Measurements from ENCODE around the gene CCDC12.

The CCDC12 gene

DNA sequence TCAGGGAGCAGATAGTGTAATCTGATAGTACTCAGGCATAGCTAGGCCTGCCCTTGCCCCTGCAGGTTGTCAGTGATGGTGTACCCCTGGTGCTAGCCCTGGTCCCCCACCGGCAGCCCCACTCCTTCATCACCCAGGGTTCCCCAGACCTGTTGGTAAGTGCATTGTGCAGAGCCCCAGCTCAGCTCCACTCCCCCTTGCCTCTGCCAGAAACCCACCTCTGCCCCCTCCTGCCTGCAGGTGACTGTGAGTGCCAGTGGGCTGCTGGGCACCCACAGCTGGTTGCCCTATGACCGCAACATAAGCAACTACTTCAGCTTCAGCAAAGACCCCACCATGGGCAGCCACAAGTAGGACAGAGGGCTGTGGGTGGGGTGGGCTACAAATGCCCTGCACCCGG lies 30.5 kb upstream of the CCDC12 start:
- no peak for DNase-seq

DNA sequence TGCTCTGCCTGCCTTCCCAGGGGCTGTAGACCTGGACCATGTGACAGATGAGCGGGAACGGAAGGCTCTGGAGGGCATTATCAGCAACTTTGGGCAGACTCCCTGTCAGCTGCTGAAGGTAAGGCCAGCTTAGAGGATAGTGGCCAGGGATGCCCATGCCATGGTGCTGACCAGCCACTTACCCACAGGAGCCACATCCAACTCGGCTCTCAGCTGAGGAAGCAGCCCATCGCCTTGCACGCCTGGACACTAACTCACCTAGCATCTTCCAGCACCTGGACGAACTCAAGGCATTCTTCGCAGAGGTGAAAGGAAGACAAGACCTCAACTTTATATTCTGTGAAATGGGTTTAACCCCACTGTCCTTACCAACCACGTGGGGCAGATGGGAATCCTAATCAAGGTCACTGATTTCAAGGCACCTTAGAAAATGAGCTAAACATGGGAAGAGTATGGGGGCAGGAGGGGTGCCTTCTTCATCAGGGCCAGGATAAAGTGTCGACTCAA lies 29.7 kb upstream of the CCDC12 start:
- no peak for DNase-seq

DNA sequence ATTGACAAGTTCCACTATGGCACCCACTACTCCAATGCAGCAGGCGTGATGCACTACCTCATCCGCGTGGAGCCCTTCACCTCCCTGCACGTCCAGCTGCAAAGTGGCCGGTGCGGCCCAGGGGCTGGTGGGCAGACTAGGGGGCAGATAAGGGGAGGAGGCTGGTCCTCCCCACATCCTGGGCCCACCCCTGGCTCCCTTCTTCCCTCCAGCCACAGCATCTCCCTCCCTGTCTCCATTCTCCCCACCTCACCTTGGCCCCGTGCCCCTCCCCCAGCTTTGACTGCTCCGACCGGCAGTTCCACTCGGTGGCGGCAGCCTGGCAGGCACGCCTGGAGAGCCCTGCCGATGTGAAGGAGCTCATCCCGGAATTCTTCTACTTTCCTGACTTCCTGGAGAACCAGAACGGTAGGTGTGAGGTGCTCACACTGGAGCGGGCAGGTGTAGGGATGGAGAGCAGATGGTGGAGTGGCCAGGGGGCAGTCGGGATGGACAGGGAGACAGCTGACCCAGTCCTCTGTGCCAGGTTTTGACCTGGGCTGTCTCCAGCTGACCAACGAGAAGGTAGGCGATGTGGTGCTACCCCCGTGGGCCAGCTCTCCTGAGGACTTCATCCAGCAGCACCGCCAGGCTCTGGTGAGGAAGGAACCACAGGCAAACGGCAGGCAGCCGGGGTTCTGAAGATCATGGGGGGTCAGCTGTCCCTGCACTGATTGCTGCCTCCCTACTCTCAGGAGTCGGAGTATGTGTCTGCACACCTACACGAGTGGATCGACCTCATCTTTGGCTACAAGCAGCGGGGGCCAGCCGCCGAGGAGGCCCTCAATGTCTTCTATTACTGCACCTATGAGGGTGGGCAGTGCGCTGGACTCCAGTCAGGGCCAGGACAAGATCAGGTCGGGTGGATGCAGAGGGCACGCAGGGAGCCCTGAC lies 28.9 kb upstream of the CCDC12 start:
- no peak for DNase-seq

DNA sequence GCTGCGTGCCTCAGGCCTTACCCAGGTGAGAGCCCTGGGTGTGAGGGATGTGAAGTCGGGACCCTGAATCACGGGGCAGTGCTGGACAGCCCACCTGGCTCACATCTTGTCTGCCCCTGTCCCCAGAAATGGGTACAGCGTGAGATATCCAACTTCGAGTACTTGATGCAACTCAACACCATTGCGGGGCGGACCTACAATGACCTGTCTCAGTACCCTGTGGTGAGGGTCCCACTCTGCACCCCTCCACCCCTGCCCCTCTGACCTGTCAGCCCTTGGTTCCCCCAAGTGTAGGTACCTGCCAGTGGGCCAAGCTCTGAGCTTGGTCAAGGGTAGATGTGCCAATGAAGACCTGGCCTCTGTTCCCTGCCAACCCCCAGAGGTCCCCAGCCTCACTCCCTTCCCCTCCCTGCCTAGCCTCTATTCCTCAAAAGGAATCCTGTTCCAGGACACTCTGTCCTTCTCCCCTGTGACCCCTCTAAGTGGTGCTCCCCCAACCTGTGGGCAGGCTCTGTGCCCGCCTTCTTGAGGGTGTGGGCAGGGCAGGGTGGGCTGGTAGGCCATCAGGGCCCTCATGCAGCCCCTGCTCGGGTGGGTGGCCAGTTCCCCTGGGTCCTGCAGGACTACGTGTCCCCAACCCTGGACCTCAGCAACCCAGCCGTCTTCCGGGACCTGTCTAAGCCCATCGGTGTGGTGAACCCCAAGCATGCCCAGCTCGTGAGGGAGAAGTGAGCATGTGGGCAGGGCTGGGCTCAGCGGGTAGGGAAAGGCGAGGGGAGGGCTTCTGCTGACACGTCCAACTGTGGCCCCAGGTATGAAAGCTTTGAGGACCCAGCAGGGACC lies 28.0 kb upstream of the CCDC12 start:
- no peak for DNase-seq

DNA sequence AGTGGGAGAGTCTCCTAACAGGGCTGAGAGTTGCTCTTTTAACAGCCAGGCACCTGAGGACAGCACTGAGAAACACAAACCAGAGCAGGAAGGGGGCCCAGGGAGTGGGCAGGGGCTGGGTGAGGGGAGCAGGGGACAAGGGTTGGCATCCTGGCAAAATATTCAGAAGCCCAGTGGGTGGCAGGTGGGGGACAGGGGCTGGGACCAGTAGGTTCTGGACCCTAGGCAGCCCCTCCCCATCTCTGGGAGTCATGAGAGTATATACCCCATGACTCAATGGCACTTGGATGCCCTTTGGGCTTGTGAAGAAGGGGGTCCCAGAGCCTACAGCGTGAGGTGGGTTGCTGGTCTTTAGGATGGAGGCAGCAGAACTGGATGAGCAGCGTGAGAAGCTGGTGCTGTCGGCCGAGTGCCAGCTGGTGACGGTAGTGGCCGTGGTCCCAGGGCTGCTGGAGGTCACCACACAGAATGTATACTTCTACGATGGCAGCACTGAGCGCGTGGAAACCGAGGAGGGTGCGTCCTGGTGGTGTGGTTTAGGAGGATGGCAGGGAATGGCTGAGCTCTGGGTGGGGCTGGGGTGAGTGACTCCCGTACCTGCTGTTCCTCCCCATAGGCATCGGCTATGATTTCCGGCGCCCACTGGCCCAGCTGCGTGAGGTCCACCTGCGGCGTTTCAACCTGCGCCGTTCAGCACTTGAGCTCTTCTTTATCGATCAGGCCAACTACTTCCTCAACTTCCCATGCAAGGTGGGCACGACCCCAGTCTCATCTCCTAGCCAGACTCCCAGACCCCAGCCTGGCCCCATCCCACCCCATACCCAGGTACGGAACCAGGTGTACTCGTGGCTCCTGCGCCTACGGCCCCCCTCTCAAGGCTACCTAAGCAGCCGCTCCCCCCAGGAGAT lies 27.2 kb upstream of the CCDC12 start:
- DNase-seq: no peak

DNA sequence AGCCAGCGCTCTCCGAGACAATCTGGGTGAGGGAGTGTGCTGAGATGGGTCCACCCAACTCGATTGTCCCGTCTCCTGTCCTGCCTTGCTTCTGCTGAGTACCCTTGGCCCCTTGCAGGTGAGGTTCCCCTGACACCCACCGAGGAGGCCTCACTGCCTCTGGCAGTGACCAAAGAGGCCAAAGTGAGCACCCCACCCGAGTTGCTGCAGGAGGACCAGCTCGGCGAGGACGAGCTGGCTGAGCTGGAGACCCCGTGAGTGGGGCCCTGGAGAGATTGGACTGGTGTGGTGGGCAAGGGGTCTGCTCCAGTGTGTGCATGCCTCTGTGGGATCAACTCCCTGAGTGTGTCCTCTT lies 26.5 kb upstream of the CCDC12 start:
- no peak for DNase-seq

DNA sequence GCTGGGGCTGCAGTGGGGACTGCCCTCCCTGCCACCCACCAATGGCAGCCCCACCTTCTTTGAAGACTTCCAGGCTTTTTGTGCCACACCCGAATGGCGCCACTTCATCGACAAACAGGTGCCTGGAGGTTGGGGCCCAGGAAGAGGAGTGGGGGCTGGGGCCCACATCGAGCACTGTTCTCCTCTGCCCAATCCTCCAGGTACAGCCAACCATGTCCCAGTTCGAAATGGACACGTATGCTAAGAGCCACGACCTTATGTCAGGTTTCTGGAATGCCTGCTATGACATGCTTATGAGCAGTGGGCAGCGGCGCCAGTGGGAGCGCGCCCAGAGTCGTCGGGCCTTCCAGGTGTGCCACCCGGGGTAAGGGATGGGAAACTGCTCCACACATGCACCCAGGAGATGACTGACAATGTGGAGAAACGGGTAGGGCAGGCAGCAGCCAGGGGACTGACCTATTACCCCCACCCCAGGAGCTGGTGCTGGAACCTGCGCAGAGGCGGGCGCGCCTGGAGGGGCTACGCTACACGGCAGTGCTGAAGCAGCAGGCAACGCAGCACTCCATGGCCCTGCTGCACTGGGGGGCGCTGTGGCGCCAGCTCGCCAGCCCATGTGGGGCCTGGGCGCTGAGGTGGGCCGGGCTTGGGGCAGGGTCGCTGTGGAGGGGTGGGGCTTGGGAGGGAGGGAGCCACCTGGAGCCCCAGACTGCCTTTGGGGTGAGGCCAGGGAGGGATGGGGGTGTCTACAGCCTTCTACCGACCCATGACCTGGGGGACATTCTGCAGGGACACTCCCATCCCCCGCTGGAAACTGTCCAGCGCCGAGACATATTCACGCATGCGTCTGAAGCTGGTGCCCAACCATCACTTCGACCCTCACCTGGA lies 25.9 kb upstream of the CCDC12 start:
- DNase-seq: no peak

DNA sequence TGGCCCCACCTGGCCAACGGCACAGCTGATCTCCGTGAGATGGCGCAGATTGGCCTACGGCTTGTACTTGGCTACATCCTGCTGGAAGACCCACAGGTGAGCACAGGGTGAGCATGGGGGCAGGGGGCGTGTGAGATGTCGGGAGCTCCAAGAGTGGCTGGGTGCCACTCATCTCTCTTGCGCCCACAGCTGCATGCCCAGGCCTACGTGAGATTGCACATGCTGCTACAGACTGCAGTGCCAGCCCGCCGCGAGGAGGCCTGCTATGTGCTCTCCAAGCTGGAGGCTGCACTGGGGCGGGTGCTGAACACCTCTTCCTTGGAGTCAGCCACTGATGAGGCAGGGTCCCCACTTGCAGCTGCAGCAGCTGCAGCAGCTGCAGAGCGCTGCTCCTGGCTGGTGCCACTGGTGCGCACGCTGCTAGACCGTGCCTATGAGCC lies 25.2 kb upstream of the CCDC12 start:
- no peak for DNase-seq

DNA sequence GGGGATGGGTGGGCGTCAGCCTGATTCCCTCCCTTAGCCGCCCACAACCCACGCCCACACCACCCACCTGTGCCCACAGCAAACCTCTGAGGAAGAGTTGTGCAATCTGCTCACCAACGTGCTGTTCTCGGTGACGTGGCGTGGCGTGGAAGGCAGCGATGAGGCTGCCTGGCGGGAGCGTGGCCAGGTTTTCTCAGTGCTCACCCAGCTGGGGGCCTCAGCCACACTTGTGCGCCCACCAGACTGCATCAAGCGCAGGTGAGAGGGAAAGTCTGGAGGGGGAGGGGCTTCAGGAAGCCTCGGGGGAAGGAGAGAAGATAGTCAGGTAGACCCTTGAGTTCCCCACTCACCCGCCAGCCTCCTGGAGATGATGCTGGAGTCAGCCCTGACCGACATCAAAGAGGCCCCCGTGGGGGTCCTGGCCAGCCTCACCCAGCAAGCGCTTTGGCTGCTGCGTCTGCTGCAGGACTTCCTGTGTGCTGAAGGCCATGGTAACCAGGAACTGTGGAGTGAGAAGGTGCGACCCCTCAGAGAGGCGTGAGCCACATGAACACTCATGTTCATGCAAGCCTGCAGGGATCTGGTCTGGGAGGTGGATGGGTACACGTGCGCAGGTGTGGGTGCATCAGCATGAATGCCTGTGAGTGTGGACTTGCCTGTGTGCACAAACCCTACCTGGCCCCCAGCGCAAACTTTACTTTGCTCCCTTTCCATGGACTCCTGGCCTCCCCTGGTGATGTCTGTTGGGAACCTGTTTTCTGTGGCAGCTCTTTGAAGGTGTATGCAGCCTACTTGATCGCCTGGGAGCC lies 24.6 kb upstream of the CCDC12 start:
- DNase-seq: no peak

DNA sequence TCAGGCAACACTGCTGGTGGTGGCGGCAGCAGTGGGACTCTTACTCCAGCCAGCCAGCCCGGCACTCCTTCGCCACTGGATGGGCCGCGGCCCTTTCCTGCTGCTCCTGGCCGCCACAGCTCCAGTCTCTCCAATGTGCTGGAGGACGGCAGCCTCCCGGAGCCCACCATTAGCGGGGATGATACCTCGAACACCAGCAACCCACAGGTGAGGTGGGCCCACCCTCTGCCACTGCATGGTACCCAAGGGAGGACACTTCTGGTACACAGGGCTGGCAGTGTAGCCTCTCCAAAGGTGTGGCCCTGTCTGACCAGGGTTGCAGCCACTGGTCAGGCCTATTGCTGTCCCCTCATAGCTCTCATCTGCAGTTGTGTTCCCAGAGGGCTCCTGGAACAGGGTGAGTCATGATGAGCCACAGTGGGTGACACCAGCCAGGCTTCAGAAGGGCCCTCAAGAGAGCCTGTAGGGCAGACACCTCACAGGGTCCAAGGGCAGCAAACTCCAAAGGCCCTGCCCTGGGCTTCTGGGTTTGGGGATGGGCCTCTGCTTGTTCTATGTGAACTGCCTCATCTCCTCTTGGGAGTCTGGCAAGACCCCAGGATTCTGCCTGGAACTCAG lies 23.8 kb upstream of the CCDC12 start:
- no peak for DNase-seq

DNA sequence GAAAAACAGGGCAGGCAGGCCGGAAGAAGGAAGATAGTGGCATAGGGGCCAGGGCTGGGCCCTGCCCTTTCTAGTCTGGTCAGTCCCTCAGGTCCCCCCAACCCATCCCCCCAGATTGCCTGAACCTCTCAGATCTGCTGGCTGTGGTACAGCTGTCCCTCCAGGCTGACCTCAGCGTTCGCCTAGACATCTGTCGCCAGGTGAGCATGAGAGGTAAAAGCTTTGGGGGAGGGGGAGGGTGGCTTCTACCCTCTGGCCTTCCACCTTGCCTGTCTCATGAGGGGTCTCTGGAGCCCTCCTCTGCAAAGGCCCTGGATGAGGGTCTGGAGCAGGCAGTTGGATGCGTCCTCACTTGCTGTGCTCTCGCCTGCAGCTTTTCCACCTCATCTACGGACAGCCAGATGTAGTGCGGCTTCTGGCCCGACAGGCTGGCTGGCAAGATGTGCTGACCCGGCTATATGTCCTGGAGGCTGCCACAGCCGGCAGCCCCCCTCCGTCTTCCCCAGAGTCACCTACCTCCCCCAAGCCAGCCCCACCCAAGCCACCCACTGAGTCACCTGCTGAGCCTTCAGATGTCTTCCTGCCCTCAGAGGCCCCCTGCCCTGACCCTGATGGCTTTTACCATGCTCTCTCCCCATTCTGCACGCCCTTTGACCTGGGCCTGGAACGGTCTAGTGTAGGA lies 23.1 kb upstream of the CCDC12 start:
- no peak for DNase-seq

DNA sequence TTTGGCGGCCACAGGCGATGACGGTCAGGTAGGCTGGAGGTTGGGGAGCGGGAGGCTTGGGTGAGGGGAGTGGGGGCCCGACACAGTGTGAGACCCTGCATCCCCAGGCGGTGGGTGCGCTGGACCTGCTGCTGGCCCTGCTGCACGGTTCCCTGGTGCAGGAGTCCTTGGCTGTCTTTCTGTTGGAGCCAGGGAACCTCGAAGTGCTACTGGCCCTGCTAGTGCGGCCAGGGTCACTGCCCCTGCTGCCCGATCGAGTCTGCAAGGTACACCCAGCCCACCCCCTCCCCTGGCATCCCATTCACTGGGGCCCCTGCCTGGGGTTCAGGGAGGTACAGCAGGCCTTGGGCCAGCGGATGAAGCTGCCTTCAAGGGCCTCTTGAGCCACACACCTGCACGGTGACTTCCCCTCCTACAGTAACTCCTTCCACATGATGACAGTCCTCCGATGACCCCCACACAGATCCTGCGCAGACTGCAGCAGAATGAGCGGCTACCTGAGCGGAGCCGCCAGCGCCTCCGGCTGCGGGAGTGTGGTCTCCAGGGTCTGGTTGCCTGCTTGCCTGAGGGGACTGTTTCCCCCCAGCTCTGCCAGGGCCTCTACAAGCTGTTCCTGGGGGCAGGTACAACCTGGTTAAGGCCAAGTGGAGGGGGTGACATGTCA lies 22.4 kb upstream of the CCDC12 start:
- no peak for DNase-seq

DNA sequence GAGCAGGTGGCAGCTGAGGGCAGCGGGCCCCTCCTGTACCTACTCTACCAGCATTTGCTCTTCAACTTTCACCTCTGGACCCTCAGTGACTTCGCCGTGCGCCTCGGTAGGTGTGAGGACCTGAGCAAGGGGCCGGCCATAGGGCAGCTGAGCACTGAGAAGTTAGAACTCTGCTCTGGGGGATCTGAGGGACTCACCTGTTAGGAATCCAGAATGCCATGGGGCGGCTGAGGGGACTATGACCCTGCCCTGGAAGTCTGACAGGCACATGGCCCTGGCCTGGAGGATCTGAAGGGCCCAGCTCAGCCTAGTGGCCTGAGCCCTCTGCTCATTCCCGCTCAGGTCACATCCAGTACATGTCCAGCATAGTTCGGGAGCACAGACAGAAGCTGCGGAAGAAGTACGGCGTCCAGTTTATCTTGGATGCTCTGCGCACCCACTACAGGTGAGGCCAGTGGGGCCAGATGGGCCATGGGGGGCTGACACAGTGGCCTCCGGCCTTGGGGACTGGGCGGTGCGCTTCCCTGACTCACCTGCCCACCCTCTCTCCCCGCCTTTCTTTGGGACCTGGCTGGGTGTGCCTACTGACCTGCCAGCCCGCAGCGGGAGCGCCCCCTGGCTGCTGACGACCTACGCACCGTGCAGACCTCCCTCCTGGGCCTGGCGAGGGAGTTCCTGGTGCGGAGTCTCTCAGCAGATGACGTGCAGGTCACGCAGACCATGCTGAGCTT lies 21.7 kb upstream of the CCDC12 start:
- DNase-seq: no peak

DNA sequence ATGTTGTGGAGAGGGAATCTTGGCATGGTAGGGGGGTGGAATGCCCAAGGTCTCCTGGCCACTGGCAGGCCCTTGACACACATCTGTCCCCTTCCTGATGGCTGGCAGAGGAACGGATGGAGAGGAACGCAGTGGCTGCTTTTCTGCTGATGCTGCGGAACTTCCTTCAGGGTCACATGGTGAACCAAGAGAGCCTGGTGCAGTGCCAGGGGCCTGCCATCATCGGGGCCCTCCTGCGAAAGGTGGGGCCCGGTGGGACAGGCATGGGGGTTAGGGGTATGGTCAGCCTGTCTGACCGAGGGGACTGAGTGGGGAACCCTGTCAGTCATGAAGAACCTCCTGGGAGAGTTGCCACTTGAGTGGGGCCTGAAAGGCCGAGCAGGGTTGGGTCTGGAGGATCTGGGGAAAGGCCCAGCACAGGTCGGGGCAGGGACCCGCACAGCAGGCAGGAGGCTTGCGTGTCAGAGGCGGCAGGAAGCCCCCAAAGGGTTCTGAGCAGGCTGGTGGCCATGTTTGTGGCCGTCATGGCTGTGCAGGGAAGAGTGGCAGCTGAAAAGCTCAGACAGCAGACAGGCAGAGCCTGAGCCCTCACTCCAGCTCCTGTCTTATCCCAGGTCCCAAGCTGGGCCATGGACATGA lies 21.0 kb upstream of the CCDC12 start:
- no peak for DNase-seq

DNA sequence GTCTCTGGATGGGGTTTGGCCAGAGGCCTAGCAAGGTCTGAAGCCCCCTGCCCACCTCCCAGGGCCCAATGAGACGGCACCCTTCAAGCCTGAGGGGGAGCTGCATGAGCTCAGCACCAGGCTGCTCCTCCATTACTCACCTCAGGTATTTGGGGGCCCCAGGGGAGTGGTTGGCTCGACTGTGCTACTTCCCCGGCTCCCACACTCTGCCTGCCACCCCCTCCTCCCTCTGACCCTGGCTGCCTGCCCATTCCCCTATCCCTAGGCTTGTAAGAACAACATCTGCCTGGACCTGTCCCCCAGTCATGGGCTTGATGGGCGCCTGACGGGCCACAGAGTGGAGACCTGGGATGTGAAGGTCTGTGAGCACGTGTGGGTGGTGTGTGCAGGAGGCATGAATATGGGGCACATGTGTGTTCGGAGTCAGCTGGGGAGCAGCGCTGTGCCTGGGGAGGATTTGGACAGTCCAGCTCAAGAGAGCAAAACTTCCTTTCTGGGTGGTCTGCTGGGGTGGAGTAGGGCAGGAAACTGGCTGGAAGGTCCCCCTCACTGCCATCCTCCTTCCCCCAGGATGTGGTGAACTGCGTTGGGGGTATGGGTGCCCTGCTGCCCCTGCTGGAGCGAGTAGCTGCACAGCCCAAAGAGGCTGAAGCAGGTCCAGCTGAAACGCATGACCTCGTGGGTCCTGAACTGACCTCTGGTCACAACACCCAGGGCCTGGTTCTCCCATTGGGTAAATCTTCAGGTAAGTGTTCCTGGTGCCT lies 20.3 kb upstream of the CCDC12 start:
- no peak for DNase-seq

DNA sequence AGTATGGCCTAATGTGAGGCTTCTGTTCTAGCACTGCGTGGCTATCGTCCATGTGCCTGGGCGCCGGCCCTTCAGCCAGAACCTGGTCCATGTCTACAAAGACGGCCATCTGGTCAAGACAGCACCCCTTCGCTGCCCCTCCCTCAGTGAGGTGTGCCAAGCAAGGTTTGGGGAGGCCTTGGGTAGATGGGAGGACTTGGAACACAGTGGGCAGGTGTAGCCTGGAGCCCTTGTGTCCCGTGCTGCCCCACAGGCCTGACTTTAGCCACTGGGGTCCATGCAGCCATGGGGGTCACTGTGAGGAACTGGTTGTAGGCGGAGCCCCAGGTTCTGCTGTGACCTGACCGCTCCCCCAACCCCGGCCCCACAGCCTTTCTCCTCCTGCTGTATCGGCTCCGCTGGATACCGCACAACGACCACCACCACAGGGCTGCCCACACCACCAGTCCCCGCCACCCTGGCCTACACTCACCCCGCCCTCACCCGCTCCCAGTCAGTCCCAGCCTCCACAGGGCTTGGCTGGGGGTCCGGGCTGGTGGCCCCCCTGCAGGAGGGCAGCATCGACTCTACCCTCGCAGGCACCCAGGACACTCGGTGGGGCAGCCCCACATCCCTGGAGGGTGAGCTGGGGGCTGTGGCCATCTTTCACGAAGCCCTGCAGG lies 19.5 kb upstream of the CCDC12 start:
- DNase-seq: no peak
